Testis (tissue), 3 donors: ENCODE data around the gene TBC1D25. TPM values are rescaled to one million over a fixed set of nuclear protein-coding genes. Genes with fewer than 3 reads are reported as not detected.

Experiments used
- DNase-seq: peaks from one replicate; pipeline ENCODE4 v3.0.0-alpha.2; 2019
- H3K27ac ChIP-seq, 2 donors: fragments of 200-600 bp; sonication (generic); one replicate each; pipeline ENCODE4 v1.5.1; 2019
- H3K27me3 ChIP-seq: fragments of 200-600 bp; sonication (generic); one replicate; pipeline ENCODE4 v1.5.1; 2019
- H3K36me3 ChIP-seq: fragments of 200-600 bp; sonication (generic); one replicate; pipeline ENCODE4 v1.5.1; 2017; ENCODE audit warnings: low read depth; ENCODE audit errors: missing control alignments
- H3K4me1 ChIP-seq: fragments of 200-600 bp; sonication (generic); one replicate; pipeline ENCODE4 v1.5.1; 2019
- H3K4me3 ChIP-seq, 2 donors: fragments of 200-600 bp; sonication (generic); one replicate each; pipeline ENCODE4 v1.5.1; 2017 to 2019
- H3K9me3 ChIP-seq: fragments of 200-600 bp; sonication (generic); one replicate; pipeline ENCODE4 v1.5.1; 2017
- POLR2A ChIP-seq: fragments of 450-650 bp; IDR thresholded peaks from one replicate; pipeline ENCODE4 v1.6.1; 2017; ENCODE audit warnings: antibody characterized with exemption, mild to moderate bottlenecking, moderate library complexity
- WGBS, 2 donors: methylation state at CpG; one replicate each; pipeline ENCODE4 v1.1.5; 2018; 5-methylcytosine and 5-hydroxymethylcytosine counted together
- intact Hi-C: fragments of 100-400 bp; cut with DNase I; formaldehyde crosslinking; loops from one replicate; pipeline ENCODE4 v1.15.1; 2023; ENCODE audit warnings: low total_unique reads
- polyA plus RNA-seq: library from polyadenylated mRNA; stranded (reverse); fragments of 350-450 nt; fragmentation: Illumina TruSeq; extraction: RNeasy Lipid Tissue Mini Kit (QIAGEN cat#74804); gene quantifications from one replicate; pipeline ENCODE4 v1.2.3, GENCODE V29; 2014; ENCODE audit warnings: low read depth, low replicate concordance; ENCODE audit not compliant: insufficient read depth
- total RNA-seq, 2 donors: library from RNA; depleted of rRNA; stranded (reverse); fragments of >200 nt; gene quantifications; one replicate each; pipeline ENCODE4 v1.2.3, GENCODE V29; 2016
- TF ChIP-seq, protein P1 (sequence below), 3 experiments: fragments of 450-650 bp in 2 of 3; fragments of 200-600 bp in 1 of 3; sonication (generic) in 1 of 3; IDR thresholded peaks; one replicate each; pipeline ENCODE4 v1.5.1; 2016 to 2019; ENCODE audit warnings: antibody characterized with exemption in 3 of 3, mild to moderate bottlenecking in 2 of 3, moderate library complexity in 1 of 3

TBC1D25 gene
- total and polyA plus RNA-seq, 3 donors from 2014 or later: 19.3 to 36.1 (median 27.3) TPM

DNA sequence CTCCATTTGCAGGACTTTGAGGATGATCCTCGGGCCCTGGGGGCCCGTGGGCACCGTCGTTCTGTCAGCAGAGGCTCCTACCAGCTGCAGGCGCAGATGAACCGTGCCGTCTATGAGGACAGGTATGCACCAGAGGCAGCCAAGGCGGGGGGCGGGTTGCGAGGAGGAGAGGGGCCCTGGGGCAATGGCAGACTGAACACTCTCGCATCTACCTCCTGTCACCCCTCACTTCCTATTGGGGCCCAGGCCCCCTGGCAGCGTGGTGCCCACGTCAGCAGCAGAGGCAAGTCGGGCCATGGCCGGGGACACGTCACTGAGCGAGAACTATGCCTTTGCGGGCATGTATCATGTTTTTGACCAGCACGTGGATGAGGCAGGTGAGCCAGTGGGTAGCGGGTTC is 59.8 kb downstream of the TBC1D25 start:
- WGBS, 2 donors: 92 to 95% methylated on average over 7 to 19 of the region's 20 CpGs
- TF ChIP-seq POLR2A: no peak
- TF ChIP-seq, protein P1, sequence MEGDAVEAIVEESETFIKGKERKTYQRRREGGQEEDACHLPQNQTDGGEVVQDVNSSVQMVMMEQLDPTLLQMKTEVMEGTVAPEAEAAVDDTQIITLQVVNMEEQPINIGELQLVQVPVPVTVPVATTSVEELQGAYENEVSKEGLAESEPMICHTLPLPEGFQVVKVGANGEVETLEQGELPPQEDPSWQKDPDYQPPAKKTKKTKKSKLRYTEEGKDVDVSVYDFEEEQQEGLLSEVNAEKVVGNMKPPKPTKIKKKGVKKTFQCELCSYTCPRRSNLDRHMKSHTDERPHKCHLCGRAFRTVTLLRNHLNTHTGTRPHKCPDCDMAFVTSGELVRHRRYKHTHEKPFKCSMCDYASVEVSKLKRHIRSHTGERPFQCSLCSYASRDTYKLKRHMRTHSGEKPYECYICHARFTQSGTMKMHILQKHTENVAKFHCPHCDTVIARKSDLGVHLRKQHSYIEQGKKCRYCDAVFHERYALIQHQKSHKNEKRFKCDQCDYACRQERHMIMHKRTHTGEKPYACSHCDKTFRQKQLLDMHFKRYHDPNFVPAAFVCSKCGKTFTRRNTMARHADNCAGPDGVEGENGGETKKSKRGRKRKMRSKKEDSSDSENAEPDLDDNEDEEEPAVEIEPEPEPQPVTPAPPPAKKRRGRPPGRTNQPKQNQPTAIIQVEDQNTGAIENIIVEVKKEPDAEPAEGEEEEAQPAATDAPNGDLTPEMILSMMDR (IDR thresholded peaks at IDR 0.05): no peak
- intact Hi-C loops: no loop called here

DNA sequence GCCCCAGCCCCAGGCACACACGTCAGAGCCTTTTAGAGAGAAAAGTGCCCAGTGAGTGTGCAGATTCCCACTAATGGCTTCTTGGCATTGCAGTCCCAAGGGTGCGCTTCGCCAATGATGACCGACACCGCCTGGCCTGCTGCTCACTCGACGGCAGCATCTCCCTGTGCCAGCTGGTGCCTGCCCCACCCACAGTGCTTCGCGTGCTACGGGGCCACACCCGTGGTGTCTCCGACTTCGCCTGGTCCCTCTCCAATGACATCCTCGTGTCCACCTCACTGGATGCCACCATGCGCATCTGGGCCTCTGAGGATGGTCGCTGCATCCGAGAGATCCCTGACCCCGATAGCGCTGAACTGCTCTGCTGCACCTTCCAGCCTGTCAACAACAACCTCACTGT is 60.7 kb downstream of the TBC1D25 start:
- Histone ChIP-seq H3K4me1 (peaks cover 5% of the 10 kb centered on the region), H3K9me3 (no peaks in the 10 kb centered on the region), H3K27ac (no peak overlapping the region), H3K4me3 (no peak overlapping the region), H3K36me3 (no peaks in the 10 kb centered on the region), H3K27me3 (no peaks in the 10 kb centered on the region)
- no peak for TF ChIP-seq POLR2A
- TF ChIP-seq, protein P1 (IDR thresholded peaks at IDR 0.05): no peak
- WGBS, 2 donors: 78 to 93% methylated on average over 1 to 3 of the region's 19 CpGs
- DNase-seq: no peak
- intact Hi-C loops: no loop called here

More for the DNA sequence above, 59.8 kb downstream of the TBC1D25 start:
- Histone ChIP-seq H3K27ac (no peak overlapping the region), H3K9me3 (no peaks in the 10 kb centered on the region), H3K4me1 (peaks cover 5% of the 10 kb centered on the region), H3K36me3 (no peaks in the 10 kb centered on the region), H3K27me3 (no peaks in the 10 kb centered on the region), H3K4me3 (no peak overlapping the region)
- no peak for DNase-seq

GRCh38 chrX:48601741-48602394 is 62.4 kb downstream of the TBC1D25 start:
- Histone ChIP-seq H3K9me3 (no peaks in the 10 kb centered on the region), H3K27ac (no peak overlapping the region), H3K36me3 (no peaks in the 10 kb centered on the region), H3K27me3 (no peaks in the 10 kb centered on the region), H3K4me3 (no peak overlapping the region), H3K4me1 (peaks cover 2% of the 10 kb centered on the region)
- no peak for TF ChIP-seq POLR2A
- TF ChIP-seq, protein P1 (IDR thresholded peaks at IDR 0.05): no peak
- DNase-seq: no peak
- intact Hi-C loops: no loop called here
- WGBS, 2 donors: 84 to 100% methylated on average over 2 to 10 of the region's 17 CpGs

DNA sequence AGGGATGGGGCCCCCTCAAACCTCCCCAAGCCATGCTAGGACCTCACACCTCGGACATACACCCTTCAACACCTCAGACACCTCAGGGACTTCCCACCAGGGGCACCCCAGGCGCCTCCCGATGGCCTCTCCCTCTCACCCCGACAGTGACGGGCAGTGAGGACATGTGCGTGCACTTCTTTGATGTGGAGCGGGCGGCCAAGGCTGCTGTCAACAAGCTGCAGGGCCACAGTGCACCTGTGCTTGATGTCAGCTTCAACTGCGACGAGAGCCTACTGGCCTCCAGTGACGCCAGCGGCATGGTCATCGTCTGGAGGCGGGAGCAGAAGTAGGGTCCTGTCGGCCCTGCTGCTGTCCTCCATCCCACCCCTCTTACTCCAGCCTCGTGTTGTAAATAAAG is 65.2 kb downstream of the TBC1D25 start:
- 91% methylated on average over 7 of the region's 16 CpGs; no CpG with 5 or more reads in 1 of the 2 donors for WGBS, 2 donors
- intact Hi-C loops: no loop called here
- Histone ChIP-seq H3K27me3 (no peaks in the 10 kb centered on the region), H3K4me3 (no peak overlapping the region), H3K9me3 (no peaks in the 10 kb centered on the region), H3K36me3 (no peaks in the 10 kb centered on the region), H3K4me1 (no peaks in the 10 kb centered on the region), H3K27ac (no peak overlapping the region)
- TF ChIP-seq, protein P1 (IDR thresholded peaks at IDR 0.05): no peak
- TF ChIP-seq POLR2A: no peak
- no peak for DNase-seq

DNA sequence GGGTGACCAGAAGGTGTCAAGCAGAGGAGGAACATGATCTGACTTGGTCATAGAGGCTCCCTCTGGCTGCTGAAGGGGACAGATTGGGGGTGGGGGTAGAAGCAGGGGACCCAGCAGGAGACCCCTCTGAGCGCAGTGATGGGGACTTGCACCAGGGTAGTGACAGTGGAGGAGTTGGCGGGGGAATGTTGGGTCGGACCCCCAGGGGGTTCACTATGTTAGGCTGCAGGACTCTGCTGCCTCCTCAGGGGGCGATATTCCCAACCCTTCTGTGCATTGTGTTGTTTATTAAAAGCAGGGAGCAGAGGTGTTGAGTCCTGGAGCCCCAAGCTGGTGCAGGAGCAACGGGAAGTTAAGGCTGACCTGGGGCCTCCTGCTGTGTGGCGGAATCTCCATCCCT is 66.6 kb downstream of the TBC1D25 start:
- H3K4me3 ChIP-seq: no peak overlapping the region
- intact Hi-C loops: no loop called here
- no peaks in the 10 kb centered on the region for H3K36me3 ChIP-seq
- H3K27ac ChIP-seq: no peak overlapping the region
- no peaks in the 10 kb centered on the region for H3K27me3 ChIP-seq
- no peaks in the 10 kb centered on the region for H3K4me1 ChIP-seq
- 65 to 77% methylated on average over 6 of the region's 6 CpGs for WGBS, 2 donors
- TF ChIP-seq, protein P1 (IDR thresholded peaks at IDR 0.05): no peak
- TF ChIP-seq POLR2A: no peak
- DNase-seq: no peak
- H3K9me3 ChIP-seq: no peaks in the 10 kb centered on the region
